GM19193 (cell line): Measurements from ENCODE around the gene SPAG9.

ENCODE experiments used
- POLR2A ChIP-seq: IDR thresholded peaks from 4 replicates; pipeline ENCODE4 v1.6.1; 2011; ENCODE audit not compliant: insufficient read depth, insufficient read length; ENCODE audit errors: extremely low read depth

SPAG9 gene

DNA sequence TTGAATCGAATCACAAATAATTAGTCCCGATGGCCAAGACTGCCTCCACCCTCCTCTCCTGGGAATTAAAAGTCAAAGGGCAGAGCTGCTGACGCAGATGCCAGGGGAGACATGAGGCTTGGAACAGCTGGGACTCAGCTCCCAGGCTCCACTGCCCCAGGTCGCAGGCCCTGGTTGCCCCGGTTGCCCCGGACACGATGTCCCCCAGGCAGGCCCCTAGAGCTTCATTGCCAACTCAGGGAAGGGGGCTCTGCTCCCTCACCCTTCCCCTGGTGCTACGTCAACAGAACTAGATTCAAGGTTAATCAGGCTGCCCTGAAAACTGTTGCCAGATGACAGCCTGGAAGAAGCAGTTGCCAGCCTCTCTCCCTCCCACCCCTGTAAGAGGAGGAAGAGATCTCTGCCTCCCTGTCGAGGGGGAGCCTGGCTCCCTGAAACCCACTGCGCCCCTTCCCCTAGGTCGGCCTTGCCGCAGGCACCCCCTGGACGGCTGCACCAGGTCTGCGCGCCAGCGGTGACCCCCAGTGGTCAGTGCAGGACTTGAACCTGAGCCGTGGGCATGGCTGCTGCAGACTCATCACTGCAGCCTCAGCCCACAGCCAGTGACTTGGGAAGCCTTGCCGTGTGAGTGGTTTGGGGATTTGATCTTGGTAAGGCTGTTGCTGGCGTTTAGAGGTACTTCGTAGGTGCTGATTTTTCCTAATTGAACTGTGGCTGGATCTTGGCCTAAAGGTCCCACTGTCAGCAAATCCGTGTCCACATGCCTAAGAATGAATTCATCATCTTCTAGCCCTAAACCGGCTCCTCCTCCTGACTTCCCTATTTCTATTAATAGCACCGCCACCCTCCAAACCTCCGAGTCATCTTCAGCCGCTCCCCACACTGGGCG is 170.4 kb downstream of the SPAG9 start:
- no peak for TF ChIP-seq POLR2A

- no peak for TF ChIP-seq POLR2A
Measured at GRCh38 chr17:50949128-50949988, 171.3 kb downstream of the SPAG9 start.

DNA sequence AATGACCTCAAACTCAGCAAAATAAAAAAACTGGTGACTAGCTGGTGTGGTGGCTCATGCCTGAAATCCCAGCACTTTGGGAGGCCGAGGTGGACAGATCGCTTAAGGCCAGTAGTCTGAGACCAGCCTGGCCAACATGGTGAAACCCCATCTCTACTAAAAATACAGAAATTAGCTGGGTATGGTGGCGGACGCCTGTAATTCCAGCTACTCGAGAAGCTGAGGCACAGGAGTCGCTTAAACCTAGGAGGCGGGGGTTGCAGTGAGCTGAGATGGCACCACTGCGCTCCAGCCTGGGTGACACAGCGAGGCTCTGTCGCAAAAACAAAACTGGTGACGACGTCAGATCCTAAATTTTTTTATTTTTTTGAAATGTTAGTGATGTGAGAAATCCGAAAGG is 172.0 kb downstream of the SPAG9 start:
- TF ChIP-seq POLR2A: no peak

DNA sequence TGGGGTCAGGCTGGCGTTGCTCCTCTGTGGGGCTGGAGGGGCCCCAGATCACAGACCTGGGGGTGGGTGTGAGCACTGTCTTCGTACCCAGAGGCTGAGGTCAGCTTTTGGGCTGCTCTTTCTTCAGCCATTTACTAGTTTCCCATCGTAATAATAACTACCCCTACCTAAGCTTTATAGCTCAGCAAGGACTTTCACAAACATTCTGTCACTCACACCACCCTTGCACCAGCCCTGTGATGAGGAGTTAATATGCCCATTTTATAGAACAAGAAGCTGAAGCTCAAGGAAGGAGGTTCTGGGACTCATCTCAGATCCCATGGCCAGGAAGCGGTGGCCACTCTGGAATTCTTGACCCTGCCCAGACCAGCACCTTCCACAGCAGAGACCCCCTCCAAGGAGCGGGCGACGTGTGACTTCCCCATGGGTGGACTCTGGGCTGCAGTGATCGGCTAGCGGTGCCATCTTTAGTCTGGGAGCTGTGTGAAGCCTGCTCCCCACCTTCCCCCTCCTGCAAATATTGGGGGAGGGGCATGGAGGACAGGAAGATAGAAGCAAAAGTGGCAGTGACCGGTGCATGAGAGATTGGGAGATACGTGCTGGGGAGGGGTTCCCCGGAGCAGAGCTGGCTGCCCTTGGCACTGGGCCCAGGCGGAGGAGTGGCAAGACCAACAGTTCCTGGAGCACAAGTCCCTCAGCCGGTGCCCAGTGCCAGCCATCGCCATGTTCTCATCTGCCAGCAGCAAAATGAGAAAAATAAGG is 172.7 kb downstream of the SPAG9 start:
- no peak for TF ChIP-seq POLR2A

DNA sequence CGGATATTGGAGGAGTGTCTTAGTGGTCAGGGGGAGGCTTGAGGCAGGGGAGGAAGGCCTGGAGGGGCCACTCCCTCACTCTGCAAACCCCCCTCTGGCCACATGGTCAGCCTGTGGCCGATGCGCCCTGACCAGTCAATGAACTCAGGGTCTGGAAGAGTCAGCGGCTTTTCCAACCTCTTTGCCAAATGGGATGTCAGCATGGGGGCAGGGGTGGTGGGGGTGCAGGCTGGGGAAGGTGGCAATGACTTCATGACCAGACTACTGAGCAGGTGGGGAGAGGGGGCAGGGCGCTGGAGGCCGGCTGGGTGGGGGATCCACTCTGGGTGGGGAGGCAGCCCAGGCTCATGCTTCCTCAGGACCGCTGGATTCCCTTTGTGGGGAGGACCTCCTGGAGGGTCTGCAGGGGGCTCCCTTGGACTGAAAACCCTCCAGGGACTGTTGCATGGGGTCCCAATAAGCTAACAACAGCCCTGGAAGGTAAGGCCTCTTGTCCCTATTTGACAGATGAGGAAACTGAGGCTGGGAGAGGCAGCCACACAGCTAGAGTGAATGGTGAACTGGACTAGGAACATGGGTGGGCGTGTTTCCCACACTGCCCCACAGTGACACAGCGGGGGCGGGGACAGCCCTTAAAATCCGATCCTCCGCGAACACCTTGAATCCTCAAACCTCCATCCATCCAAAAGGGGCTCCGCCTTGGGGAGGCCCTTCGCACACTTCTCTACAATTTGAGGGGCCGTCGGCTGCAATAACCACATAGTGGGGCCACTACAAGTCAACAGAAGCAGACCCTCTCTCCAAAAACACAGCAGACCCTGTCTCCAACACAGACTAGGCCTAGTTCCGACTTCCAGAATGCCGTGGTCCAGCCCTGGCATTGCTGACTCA is 173.5 kb downstream of the SPAG9 start:
- no peak for TF ChIP-seq POLR2A

GRCh38 chr17:50946223-50946890 is 174.3 kb downstream of the SPAG9 start:
- TF ChIP-seq POLR2A: no peak

DNA sequence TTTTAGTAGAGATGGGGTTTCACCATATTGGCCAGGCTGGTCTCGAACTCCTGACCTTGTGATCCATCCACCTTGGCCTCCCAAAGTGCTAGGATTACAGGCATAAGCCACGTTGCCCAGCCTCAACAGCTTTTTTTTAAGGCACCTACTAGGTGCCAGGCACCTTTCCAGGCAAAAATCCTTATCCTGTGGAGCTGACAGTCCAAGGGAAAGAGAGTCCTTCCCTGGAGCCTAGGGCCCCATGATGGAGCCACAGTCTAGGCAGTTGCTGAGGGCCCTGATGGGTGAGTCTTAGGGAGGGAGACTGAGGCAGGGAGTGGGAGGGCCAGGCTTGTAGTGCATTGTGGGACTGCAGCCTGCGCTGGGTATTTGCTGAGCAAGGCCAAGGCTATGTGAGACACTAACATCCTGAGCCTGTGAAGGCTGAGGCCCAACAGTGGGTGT is 174.9 kb downstream of the SPAG9 start:
- TF ChIP-seq POLR2A: no peak

GRCh38 chr17:50944902-50945720 is 175.6 kb downstream of the SPAG9 start:
- TF ChIP-seq POLR2A: no peak

DNA sequence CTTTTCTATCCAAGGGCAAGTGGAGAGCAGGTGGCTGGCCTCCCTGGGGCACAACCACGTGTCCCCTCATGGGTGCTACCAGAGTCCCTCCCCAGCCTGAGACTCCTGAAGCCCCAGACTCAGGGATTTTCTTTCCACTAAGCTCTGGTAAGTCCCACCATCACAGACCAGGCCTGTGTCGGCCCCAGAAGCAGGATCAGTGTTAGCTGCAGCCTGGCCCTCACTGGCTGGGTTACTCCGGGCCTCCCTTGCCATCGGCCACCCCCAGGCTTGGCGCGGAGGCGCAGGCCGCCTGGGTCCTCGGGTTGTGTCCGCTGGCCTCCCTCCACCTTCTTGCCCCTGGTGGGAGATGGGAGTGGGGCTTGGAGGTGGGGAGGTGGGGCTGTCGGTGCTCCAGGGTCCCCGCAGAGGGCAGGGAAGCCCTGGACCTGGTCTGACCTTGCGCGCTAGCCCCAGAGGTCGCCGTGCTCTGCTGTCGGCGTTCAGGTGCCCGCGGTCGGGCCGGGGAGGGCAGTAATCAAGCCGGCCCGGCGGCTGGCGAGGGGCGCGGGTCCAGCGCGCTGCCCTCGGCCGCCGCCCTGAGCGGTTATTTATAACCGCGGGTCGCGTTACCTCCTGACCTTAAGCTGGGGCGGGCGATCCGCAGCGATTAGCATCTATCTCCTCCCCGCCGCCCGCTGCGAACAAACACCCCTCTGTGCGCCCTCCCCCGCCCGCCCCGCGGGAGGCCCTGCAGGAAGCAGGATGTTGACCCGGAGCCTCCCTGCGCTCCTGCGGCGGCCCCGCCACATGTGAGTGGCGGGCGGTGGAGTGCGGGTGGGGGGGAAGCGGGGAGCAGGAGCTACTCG is 176.4 kb downstream of the SPAG9 start:
- TF ChIP-seq POLR2A: no peak

GRCh38 chr17:50943575-50943933 is 177.1 kb downstream of the SPAG9 start:
- TF ChIP-seq POLR2A: no peak

- no peak for TF ChIP-seq POLR2A
Measured at GRCh38 chr17:50939795-50940684, 180.6 kb downstream of the SPAG9 start.
